22Rv1 (cell line): Measurements from ENCODE around the gene DUOX1.

ENCODE experiments used
- ZFX ChIP-seq: fragments of 450-650 bp; IDR thresholded peaks from 2 replicates; pipeline ENCODE4 v1.6.1; 2017; ENCODE audit warnings: antibody characterized with exemption, borderline replicate concordance
- TF ChIP-seq, protein P1 (sequence below): fragments of 450-650 bp; IDR thresholded peaks from 2 replicates; pipeline ENCODE4 v1.5.1; 2017; ENCODE audit warnings: mild to moderate bottlenecking

DNA sequence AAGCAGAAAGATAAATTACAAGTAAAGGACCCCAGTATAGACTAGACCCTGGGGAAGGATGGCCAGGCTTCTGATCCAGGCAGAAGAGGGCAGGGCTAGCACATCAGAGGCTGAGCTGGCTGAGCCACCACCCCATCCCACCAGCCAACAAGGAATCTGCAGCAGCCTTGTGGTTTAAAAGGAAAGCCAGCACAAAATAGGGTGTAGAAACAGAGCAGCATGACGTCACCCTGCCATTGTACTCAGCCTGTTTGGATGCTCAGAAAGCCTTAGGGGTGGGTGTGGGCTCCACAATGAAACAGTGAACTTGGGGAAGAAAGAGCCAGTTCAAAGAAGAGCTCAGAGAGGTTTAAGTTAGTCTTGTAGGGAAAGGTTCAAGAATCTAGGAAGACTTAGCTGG, 28.2 kb downstream of the DUOX1 start:
- TF ChIP-seq, protein P1, sequence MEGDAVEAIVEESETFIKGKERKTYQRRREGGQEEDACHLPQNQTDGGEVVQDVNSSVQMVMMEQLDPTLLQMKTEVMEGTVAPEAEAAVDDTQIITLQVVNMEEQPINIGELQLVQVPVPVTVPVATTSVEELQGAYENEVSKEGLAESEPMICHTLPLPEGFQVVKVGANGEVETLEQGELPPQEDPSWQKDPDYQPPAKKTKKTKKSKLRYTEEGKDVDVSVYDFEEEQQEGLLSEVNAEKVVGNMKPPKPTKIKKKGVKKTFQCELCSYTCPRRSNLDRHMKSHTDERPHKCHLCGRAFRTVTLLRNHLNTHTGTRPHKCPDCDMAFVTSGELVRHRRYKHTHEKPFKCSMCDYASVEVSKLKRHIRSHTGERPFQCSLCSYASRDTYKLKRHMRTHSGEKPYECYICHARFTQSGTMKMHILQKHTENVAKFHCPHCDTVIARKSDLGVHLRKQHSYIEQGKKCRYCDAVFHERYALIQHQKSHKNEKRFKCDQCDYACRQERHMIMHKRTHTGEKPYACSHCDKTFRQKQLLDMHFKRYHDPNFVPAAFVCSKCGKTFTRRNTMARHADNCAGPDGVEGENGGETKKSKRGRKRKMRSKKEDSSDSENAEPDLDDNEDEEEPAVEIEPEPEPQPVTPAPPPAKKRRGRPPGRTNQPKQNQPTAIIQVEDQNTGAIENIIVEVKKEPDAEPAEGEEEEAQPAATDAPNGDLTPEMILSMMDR = no peak
- TF ChIP-seq ZFX = no peak
